ENCODE results near the gene ZFYVE9. TPM values are rescaled to one million over a fixed set of nuclear protein-coding genes. Genes with fewer than 3 reads are reported as not detected.

ZFYVE9 gene
- total RNA-seq, 4 donors from 2014 or later: 12.7 to 31.1 (median 16.2) TPM

- WGBS, 2 donors: 86 to 90% methylated on average over 3 of the region's 3 CpGs
- no peaks in the 10 kb centered on the region for H3K9me3 ChIP-seq
- TF ChIP-seq POLR2A (IDR thresholded peaks at IDR 0.05): no peak
- TF ChIP-seq, protein P1, sequence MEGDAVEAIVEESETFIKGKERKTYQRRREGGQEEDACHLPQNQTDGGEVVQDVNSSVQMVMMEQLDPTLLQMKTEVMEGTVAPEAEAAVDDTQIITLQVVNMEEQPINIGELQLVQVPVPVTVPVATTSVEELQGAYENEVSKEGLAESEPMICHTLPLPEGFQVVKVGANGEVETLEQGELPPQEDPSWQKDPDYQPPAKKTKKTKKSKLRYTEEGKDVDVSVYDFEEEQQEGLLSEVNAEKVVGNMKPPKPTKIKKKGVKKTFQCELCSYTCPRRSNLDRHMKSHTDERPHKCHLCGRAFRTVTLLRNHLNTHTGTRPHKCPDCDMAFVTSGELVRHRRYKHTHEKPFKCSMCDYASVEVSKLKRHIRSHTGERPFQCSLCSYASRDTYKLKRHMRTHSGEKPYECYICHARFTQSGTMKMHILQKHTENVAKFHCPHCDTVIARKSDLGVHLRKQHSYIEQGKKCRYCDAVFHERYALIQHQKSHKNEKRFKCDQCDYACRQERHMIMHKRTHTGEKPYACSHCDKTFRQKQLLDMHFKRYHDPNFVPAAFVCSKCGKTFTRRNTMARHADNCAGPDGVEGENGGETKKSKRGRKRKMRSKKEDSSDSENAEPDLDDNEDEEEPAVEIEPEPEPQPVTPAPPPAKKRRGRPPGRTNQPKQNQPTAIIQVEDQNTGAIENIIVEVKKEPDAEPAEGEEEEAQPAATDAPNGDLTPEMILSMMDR (IDR thresholded peaks at IDR 0.05): no peak
- H3K4me1 ChIP-seq: peaks cover 0 to 10% (median 4%) of the 10 kb centered on the region in 3 donors
- intact Hi-C loops (cut with DNase I): no loop called here
- no peak overlapping the region for H3K4me3 ChIP-seq
- no peaks in the 10 kb centered on the region for H3K27me3 ChIP-seq
- H3K36me3 ChIP-seq: no peaks in the 10 kb centered on the region
- H3K27ac ChIP-seq: no peak overlapping the region
- no peak for DNase-seq
These were observed 41.0 kb downstream of the ZFYVE9 start for GRCh38 chr1:52182874-52183400.

DNA sequence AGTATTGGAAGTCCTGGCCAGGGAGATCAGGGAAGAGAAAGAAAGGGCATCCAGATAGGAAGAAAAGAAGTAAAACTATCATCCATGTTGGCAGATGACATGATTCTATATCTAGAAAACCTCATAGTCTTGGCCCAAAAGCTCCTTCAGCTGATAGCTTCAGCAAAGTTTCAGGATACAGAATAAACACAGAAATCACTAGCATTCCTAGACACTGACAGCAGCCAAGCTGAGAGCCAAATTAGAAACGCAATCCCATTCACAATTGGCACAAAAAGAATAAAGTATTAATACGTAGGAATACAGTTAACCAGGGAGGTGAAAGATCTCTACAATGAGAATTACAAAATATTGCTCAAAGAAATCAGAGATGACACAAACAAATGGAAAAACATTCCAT lies 44.6 kb downstream of the ZFYVE9 start:
- Histone ChIP-seq H3K4me3 (no peak overlapping the region), H3K27me3 (no peaks in the 10 kb centered on the region), H3K4me1 (peaks cover 0 to 4% (median 0%) of the 10 kb centered on the region in 3 donors), H3K27ac (no peak overlapping the region), H3K9me3 (no peaks in the 10 kb centered on the region), H3K36me3 (no peaks in the 10 kb centered on the region)
- no peak for TF ChIP-seq POLR2A (IDR thresholded peaks at IDR 0.05)
- TF ChIP-seq, protein P1 (IDR thresholded peaks at IDR 0.05): no peak
- DNase-seq: no peak
- 62 to 72% methylated on average over 2 of the region's 2 CpGs for WGBS, 2 donors
- intact Hi-C loops (cut with DNase I): no loop called here

GRCh38 chr1:52189898-52190480 lies 48.1 kb downstream of the ZFYVE9 start:
- Histone ChIP-seq H3K9me3 (no peaks in the 10 kb centered on the region), H3K4me3 (no peak overlapping the region), H3K27me3 (no peaks in the 10 kb centered on the region), H3K4me1 (peaks cover 0 to 4% (median 0%) of the 10 kb centered on the region in 3 donors), H3K27ac (no peak overlapping the region), H3K36me3 (no peaks in the 10 kb centered on the region)
- intact Hi-C loops (cut with DNase I): no loop called here
- no peak for DNase-seq
- TF ChIP-seq, protein P1 (IDR thresholded peaks at IDR 0.05): no peak
- TF ChIP-seq POLR2A (IDR thresholded peaks at IDR 0.05): no peak
- WGBS, 2 donors: 70 to 90% methylated on average over 5 of the region's 5 CpGs

GRCh38 chr1:52190500-52191252 lies 48.8 kb downstream of the ZFYVE9 start:
- Histone ChIP-seq H3K27me3 (no peaks in the 10 kb centered on the region), H3K9me3 (no peaks in the 10 kb centered on the region), H3K27ac (no peak overlapping the region), H3K36me3 (no peaks in the 10 kb centered on the region), H3K4me3 (no peak overlapping the region), H3K4me1 (peaks cover 0 to 4% (median 0%) of the 10 kb centered on the region in 3 donors)
- 69 to 77% methylated on average over 4 of the region's 4 CpGs for WGBS, 2 donors
- intact Hi-C loops (cut with DNase I): no loop called here
- no peak for TF ChIP-seq POLR2A (IDR thresholded peaks at IDR 0.05)
- TF ChIP-seq, protein P1 (IDR thresholded peaks at IDR 0.05): no peak
- no peak for DNase-seq

GRCh38 chr1:52191395-52191965 lies 49.6 kb downstream of the ZFYVE9 start:
- Histone ChIP-seq H3K4me1 (no peaks in the 10 kb centered on the region), H3K9me3 (no peaks in the 10 kb centered on the region), H3K27ac (no peak overlapping the region), H3K27me3 (no peaks in the 10 kb centered on the region), H3K36me3 (no peaks in the 10 kb centered on the region), H3K4me3 (no peak overlapping the region)
- WGBS, 2 donors: 75 to 81% methylated on average over 2 of the region's 2 CpGs
- no peak for DNase-seq
- TF ChIP-seq, protein P1 (IDR thresholded peaks at IDR 0.05): no peak
- intact Hi-C loops (cut with DNase I): no loop called here

Data from esophagus squamous epithelium (tissue), 5 donors.